Head of caudate nucleus (tissue), 42 donors: ENCODE data around the gene CACNG8.
"Not testable (repeated sequence)": the region's sequence is repeated elsewhere in the genome, so short reads cannot be mapped to it uniquely, and the experiment has no call there.

Experiments
- DNase-seq, 42 donors: peaks; one replicate each; pipeline versions ENCODE4 v3.0.0 to v3.0.0-alpha.2; 2020 to 2021; ENCODE audit warnings: mixed read lengths in 7 of 42
- intact Hi-C: fragments of 100-400 bp; cut with DNase I; formaldehyde crosslinking; loops from one replicate; pipeline ENCODE4 v1.15.0; 2022

CACNG8 gene

DNA sequence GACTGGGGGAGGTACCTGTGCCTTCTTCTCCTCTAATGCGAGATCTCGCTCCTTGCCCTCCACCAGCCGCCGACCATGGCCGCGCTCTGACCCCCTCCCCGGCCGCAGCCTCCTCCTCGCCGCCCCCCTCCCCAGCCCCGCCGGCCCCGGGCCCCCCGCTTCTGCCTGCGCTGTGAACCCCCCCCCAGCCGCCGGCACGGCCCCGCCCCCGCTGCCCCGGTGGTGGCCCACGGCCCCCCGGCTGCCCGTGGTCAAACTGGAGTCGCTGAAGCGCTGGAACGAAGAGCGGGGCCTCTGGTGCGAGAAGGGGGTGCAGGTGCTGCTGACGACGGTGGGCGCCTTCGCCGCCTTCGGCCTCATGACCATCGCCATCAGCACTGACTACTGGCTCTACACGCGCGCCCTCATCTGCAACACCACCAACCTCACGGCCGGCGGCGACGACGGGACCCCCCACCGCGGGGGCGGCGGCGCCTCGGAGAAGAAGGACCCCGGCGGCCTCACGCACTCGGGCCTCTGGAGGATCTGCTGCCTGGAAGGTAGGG, at the start of gene CACNG8:
Gene CACNG8 (plus strand): TSS at position 51 of the 545 bp plus-strand sequence.
- intact Hi-C loops: no loop called here
- DNase-seq: no peak

DNA sequence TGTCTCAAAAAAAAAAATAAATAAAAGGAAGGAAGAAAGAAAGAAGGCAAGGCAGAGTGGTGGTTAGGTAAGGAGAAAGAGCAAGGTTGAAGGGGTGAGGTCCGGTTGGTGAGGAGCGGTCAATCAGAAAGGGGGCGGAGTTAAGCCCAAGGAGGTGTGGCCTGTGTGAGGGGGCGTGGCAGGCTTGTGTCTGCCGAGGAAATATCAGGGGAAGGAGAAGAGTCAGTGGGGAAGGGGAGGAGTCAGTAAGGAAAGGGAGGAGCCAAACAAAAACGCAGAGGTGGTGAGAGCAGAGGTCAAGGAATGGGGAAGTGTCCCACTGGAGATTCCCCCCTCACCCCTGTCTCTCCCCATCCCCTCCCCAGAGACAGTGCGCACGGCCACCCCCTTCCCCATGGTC, 47.7 kb upstream of the CACNG8 start:
- intact Hi-C loops: no loop called here

DNA sequence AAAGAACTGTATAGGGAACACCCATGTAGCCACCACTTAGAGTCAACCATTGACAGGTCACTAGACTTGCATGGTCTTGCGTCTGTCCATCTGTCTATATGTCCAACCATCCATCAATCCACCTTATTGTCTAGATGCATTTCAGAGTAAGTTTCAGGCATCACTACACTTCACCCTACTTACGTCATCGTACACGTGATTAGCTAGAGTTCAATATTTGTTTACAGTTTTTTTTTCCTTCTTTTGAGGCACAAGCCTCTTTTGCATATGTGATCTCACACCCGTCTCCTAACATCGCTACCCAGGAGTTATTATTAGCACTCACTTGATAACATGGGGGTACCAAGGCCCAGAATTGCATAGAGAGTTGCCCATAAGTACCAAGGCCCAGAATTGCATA, 46.7 kb upstream of the CACNG8 start:
- intact Hi-C loops: no loop called here
- no peak for DNase-seq

More for the DNA sequence above, 47.7 kb upstream of the CACNG8 start:
- no peak for DNase-seq

DNA sequence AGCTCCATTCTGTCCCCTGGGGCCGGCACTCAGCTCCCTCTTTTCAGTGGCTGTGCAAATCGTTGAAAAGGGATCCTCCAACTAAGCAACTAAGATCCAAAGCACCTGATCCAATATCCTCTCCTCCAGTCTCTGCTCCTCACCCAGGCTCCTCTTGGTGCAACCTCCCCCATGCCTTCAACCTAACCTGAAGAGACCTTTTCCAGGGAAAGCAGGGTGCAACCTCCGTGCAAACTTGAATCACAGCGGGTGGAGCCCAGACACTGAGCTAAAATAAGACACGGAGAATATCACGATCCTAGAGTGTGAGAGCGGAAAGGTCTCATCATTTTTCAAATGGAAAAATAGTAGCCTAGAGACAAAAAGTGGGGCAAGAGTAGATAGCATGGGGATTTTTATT, 45.4 kb upstream of the CACNG8 start:
- DNase-seq: peak in 41 of 42 donors; percentile 25 to 90 (median 64)
- intact Hi-C loops: no loop called here

DNA sequence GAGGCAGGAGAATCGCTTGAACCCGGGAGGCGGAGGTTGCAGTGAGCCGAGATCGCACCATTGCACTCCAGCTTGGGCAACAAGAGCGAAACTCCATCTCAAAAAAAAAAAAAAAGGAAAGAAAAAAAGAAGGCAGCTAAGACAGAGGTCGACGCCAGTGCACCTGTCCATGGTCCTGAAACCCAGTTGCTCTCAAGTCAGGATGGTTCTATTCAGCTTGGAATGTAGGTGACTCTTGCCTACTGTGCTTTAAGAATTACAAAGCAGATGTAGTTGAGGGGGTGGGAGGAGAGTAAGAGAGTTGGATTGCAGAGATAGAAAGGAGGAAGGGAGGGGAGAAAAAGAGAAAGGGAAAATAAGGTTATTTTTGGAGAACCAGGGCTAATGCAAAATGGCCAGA, 35.0 kb upstream of the CACNG8 start:
- intact Hi-C loops: no loop called here
- no peak for DNase-seq

DNA sequence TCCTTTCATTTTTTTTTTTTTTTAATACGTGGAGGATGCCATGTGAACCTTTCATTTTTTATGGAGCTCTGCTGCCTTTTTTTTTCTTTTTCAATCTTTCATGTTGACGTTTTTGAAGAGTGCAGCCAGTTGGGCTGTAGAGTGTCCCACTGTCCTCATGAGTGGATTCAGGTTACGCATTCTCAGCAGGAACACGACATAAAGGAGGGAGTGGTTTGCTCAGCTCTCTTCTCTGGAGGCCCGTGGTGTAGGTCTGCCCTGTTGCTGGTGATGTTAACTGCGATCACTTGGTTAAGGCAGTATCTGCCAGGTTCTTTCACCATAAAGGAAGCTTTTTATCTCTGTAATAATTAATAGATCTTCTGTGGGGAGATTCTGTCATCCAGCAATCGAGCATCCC, 26.7 kb upstream of the CACNG8 start:
- no peak for DNase-seq
- intact Hi-C loops: no loop called here

DNA sequence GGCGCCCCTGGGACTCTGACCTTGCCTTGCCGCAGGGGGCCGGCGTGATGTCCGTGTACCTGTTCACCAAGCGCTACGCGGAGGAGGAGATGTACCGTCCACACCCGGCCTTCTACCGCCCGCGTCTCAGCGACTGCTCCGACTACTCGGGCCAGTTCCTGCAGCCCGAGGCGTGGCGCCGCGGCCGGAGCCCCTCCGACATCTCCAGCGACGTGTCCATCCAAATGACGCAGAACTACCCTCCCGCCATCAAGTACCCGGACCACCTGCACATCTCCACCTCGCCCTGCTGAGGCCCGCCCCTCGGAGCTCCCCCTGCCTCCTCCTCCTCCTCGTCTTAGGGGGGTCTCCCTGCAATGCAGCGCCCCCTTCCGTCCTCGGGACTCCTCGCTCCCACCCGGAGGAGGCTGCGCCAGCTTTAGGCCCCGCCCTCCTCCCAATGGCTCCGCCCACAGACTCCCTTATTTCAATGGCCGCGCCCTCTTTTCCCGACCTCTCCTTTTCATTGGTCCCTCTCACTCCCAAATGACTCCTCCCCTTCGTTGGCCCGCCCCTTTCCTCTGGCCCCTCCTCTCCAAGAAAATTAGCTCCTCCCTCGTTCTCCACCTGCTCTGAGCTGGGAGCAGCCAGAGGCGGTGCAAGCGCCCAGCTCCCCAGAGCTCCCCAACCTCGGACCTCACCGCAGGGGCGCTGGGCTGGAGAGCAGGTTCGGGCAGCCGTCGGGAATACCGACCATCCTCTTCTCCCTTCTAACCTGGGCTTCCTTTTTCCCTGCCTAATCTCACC, 20.5 kb upstream of the CACNG8 start:
- intact Hi-C loops: no loop called here

DNA sequence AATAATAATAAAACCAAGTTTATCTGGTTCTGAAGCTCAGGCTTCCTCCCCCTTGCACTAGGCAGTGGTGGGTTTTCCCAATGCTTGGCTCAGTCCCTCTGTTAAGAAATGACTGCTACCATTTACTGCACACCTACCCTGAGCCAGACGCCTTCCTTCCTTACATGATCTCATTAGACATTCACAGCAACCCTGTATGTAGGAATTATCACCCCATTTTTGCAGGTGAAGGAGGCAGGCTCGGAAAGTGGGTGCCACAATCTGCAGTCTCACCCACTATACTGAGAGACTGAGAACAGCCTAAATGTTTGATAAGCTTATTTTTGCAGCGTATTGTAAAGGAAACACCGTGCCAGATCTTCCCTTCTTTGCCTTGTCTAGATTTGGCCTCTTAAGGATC, 18.3 kb upstream of the CACNG8 start:
- intact Hi-C loops: no loop called here
- DNase-seq: peak in 18 of 42 donors; percentile 13 to 74 (median 34)

More for the DNA sequence above, 20.5 kb upstream of the CACNG8 start:
- no peak for DNase-seq

DNA sequence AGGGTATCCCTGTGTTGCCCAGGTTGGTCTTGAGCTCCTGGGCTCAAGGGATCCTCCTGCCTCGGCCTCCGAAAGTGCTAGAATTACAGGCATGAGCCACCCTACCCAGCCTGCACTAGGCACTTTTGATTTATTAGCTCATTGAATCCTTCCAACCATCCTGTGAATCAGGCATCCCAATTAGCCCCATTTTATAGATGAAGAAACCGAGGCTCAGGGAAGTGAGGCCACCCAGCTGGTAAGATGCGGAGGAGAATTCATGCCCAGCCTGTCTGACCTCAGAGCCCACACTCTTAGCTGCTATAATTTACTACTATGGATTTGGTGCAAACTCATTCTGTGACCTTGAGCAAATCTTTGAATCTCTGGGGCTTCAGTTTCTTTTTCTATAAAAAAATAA, 17.8 kb upstream of the CACNG8 start:
- DNase-seq: no peak
- intact Hi-C loops: no loop called here

DNA sequence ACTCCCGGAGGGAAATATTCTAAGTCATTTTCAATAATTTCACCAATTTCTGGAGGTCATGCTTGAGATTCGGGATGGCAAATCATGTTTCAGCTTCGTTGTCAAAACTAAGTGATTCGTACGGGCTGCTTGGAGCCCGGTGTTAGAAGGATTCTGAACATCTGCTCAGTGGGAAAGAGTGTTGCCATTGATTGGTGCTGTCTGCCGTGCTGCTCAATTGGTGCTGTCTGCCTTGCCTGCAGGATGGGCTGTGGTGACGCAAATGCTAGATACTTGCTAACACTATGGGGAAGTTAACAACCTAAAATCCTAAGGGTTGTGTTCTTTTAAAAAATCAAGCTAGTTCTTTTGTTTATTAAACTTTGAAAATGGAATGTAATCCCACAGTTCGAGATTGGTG, 17.3 kb upstream of the CACNG8 start:
- intact Hi-C loops: no loop called here
- peak in 11 of 42 donors; percentile 15 to 46 (median 29) for DNase-seq

DNA sequence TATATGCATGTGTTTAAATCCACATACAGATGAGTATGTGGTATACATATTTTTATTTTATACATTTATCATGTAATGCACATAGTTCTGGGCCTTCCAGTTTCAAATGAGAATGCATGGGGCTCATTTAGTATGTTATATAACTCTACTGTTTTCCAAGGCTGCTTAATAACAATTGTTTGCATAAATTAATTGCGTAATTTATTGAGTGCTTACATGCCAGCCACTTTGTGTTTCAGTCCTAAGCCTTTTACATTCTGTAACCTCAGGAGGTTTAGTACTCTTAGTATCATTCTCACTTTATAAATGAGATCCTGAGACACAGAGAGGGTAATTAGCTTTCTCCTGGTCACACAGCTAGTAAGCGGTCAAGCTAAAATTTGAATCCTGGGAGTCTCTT, 16.7 kb upstream of the CACNG8 start:
- no peak for DNase-seq
- intact Hi-C loops: no loop called here

DNA sequence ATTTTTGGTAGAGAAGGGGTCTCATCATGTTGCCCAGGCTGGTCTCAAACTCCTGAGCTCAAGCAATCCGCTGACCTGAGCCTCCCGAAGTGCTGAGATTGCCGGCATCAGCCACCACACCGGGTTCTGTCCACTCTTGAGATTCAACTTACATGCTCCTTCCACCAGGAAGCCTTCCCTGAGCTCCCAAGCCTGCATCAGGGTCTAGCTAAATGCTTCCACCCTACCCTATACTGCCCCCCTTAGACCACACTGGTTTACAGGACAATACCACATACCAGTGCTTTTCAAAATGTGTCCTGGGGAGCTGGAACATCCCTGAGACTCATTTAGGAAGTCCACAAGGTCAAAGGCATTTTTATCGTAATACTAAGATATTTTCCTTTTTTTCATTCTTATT, 15.1 kb upstream of the CACNG8 start:
- intact Hi-C loops: no loop called here
- no peak for DNase-seq

DNA sequence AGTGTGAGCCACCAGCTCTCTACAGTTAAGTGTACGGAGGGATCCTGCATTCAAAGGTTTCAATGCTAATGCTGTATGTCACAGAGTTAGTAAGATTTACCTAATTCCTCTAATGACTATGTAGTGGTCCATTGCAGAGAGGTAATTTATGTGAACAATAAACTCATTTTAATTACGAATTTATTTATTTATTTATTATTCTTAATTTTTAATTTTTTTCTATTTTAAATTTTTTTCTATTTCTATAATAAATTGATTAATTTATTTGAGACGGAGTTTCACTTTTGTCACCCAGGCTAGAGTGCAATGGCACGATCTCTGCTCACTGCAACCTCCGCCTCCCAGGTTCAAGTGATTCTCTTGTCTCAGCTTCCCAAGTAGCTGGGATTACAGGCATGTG, 14.1 kb upstream of the CACNG8 start:
- intact Hi-C loops, DNase-seq: not testable (repeated sequence)

DNA sequence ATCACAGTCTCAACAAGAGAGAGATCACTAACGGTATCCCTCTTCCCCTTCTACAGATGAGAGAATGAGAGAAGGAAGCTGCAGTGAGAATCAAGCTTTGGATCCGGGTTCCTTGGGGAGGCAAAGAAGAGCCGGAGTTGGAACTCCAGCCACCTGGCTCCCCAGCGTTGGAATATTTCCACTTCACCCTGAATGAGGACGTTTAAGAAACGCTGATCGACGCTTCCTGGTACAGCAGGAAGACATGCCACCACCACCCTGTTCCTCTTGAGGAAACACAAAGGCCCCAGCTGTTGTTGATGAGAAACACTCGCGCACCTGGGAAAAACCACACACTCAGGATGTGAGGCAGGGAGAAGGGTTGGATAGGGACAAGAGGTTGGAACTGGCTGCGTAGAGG, 11.3 kb upstream of the CACNG8 start:
- intact Hi-C loops: no loop called here
- no peak for DNase-seq

DNA sequence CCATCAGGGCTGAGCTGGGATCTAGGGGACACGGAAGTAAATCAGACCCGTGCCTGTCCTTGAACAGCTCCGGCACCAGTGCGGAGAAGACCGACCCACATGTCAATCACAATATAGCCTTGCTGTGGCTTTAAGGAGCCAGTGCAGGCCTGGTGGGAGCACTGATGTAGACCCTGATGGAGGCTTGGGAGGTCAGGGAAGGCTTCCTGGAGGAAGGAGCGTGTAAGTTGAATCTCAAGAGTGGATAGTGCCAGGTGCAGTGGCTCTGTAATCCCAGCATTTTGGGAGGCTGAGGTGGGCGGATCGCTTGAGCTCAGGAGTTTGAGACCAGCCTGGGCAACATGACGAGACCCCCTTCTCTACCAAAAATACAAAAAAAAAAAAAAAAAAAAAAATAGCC, 10.8 kb upstream of the CACNG8 start:
- no peak for DNase-seq
- intact Hi-C loops: no loop called here

DNA sequence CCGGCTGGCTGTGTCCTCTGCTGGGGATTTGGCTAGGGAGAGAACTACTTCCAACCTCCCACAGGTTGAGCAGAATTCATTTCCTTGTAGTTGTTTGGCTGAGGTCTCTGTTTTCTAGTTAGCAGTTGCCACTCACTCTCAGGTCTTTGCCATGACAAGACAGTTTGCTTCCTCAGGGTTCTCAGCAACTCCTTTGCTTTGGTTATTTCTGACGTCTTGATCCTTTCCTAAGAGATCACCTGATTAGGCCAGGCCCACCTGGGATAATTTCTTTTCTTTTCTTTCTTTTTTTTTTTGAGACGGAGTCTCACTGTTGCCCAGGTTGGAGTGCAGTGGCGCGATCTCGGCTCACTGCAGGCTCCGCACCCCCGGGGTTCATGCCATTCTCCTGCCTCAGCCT, 9.4 kb upstream of the CACNG8 start:
- intact Hi-C loops: no loop called here
- no peak for DNase-seq

DNA sequence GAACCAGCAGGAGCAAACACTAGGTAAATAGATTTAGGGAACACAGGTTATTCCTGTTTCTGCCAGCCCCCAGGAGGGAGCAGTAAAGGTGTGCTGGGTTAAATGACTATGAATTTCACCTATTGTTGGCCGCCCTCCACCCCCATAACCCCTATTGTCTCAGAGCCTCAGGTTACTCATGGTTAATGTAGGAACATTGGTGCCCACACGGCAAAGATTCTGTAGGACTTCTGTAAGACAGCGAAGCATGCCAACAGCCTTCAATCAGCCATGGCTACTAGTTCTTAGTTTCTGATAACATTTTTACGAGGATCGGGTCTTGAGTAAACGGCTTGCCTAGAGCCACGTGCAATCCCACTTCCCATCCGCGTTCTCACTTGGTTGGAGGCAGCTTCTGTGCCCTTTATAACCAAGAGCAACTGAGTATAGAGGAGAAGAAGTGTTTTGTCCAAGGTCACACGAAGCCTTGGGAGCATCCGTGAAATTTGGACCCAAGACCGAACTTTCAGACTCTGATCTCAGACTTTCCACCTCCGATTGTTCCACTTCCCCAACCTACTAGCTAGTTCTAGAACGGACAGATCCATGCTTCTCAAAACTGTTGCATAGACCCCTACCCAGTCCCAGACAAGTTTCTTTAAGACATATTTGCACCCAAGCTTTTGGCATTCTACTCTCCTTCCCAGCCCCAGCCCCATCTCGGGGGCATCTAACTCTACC, 5.1 kb upstream of the CACNG8 start:
- DNase-seq: no peak

DNA sequence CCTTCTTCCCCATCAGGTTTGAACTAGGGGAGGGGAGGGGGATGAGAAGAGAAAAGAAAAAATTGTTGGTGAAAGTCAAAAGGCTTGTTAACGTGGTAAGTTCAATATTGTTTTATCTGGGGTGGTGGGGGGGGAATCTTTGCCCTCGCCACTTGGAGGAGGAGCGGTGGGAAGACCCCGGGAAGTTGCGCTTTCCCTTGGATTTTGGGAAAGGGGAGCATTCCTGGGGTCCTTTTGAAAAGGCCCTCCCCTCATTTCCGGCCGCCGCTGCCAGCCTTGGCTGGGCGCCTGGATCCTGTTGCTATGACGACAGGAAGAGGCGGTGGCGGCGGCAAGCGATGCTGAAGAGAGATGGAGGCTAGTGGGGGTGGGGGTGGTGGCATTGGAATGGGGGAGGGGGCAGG, 4.6 kb upstream of the CACNG8 start:
- intact Hi-C loops: no loop called here
- DNase-seq: peak; percentile 29 to 89 (median 74)

More for the DNA sequence above, 5.1 kb upstream of the CACNG8 start:
- intact Hi-C loops: no loop called here

DNA sequence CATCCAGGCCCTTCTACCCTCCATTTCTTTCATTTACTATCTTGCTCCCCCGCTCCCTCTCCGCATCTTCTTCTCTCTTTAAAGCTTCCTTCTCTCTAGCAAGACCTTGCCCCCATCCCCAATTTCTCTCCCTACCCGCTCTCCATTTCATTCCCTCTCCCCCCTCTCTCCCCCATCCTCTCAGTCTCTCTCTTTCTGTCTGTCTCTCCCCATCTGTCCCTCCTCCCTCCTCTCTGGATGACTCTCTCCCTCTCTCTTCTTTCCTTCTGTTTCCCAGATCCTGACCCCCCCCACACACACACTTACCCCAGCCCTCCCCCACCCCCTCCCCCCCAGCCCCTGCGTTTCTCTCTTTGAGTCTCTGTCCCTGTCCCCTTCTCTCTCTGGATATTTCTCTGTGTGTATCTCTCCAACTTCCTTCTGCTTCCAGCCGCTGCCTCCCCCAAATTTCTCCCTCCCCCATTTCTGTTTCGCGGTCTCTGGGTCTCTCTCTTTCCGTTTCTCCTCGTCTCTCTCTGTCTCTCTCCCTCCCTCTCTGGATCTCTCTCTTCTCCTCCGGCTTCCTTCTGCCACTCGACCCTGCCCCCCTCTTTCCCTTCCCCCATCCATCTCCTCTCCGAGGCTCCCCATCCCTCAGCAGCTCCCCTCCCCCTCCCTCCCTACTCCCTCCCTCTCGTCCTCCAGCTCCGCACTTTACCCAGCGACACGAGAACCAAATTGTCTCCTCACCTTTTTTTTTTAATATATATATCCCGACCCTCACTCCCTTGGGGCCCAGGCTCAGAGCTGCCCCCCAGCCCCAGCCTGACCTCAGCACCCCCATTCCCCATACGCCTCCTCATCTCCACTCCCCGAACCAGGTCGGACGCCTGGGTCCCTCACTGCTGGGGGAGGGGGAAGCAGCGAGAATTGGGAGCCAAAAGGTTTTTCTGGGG, 3.6 kb upstream of the CACNG8 start:
- intact Hi-C loops: no loop called here
- peak in 21 of 42 donors; percentile 22 to 62 (median 49) for DNase-seq
